GM12875 (cell line): ENCODE measurements around the gene THRSP.

Source experiments
- H3K4me3 ChIP-seq: one replicate; pipeline ENCODE4 v1.5.1; 2011; ENCODE audit warnings: low read depth, low read length, control low read depth
- TF ChIP-seq, protein P1 (sequence below): IDR thresholded peaks from 2 replicates; pipeline ENCODE4 v1.5.1; 2011; ENCODE audit warnings: low read depth, mild to moderate bottlenecking, control low read depth, inconsistent platforms, low read length, moderate library complexity, borderline replicate concordance; ENCODE audit not compliant: insufficient read depth

THRSP gene

DNA sequence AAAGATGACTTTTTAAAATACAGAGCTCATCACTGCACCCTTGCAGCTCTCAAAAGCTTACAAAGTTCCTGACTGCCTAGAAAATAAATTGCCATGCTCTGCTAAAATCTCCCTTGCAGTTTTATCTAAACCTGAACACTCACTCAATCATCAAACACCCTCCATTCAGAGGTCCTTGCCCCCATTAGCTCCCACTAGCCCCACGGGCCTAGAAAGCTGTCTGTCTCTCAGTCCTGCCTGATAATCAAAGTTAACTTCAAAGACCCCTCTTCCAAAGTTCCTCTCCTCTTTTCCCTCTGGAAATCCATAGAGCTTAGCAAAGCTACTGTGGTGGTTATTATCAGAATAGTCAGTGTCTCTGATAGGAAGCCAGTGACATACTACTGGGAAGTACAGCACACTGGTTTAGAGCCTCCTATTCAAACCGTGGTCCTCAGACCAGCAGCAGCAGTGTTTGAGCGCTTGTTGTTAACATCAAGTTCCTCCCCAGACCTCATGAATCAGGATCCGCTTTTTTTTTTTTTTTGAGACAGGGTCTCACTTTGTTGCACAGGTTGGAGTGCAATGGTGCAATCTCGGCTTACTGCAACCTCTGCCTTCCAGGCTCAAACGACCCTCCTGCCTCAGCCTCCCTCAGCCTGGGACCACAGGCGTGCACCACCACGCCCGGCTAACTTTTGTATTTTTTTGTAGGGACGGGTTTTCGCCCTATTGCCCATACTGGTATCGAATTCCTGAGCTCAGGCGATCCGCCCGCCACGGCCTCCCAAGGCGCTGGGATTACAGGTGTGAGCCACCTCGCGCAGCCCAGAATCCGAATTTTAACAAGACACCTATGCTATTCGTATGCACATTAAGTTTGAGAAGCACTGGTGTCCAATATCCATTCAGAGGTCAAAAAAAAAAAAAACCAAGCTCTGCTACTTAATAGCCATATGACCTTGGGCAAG is 14.8 kb downstream of the THRSP start:
- H3K4me3 ChIP-seq: peak overlapping the region; percentile 94
- TF ChIP-seq, protein P1, sequence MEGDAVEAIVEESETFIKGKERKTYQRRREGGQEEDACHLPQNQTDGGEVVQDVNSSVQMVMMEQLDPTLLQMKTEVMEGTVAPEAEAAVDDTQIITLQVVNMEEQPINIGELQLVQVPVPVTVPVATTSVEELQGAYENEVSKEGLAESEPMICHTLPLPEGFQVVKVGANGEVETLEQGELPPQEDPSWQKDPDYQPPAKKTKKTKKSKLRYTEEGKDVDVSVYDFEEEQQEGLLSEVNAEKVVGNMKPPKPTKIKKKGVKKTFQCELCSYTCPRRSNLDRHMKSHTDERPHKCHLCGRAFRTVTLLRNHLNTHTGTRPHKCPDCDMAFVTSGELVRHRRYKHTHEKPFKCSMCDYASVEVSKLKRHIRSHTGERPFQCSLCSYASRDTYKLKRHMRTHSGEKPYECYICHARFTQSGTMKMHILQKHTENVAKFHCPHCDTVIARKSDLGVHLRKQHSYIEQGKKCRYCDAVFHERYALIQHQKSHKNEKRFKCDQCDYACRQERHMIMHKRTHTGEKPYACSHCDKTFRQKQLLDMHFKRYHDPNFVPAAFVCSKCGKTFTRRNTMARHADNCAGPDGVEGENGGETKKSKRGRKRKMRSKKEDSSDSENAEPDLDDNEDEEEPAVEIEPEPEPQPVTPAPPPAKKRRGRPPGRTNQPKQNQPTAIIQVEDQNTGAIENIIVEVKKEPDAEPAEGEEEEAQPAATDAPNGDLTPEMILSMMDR: no peak

DNA sequence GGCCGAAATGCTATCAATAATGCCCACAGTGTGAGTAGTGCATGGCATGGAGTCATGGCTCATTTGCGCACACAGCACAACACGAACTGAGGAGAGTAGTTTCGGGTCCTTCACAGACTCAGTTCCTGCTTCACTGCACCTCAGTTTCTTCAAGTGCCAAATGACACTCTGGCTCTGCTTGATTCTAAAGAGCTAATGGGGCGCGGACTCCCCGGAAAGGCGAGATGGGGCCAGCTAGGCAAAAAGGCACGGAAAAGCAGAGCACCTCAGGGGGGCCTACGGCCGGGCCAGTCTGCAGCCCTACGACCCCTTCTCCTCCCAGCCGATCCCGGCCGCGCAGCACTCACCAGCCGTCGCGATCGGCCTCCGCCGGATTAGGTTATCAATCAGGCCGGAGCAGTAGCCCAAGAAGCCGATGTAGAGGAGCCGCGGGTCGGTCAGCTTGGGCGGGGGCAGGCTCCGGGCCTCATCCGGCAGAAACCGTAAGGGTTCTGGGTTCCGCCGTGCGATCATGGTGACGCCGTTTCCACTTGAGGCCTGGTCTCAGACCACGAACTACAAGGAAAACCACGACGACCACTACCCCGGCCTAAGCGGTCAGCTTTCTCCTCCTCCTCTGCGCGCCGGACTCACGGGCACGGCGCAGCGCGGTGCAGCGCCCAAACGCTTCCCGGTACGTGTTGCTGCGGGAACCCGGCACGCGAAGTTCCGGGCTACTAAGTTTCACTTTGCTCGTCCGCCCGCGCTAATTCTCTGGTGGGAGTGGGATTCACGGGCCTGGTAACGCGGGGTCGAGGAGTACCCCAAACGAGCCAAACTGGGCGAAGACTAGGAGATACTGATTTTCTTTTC is 15.8 kb downstream of the THRSP start, which contains the start of gene NDUFC2:
NDUFC2 (minus strand) TSS at position 631 of the 852 bp plus-strand sequence; CDS start at position 513, 118 bp downstream.
- TF ChIP-seq, protein P1: no peak
- H3K4me3 ChIP-seq: peak within 1 kb of the TSS; percentile 94

DNA sequence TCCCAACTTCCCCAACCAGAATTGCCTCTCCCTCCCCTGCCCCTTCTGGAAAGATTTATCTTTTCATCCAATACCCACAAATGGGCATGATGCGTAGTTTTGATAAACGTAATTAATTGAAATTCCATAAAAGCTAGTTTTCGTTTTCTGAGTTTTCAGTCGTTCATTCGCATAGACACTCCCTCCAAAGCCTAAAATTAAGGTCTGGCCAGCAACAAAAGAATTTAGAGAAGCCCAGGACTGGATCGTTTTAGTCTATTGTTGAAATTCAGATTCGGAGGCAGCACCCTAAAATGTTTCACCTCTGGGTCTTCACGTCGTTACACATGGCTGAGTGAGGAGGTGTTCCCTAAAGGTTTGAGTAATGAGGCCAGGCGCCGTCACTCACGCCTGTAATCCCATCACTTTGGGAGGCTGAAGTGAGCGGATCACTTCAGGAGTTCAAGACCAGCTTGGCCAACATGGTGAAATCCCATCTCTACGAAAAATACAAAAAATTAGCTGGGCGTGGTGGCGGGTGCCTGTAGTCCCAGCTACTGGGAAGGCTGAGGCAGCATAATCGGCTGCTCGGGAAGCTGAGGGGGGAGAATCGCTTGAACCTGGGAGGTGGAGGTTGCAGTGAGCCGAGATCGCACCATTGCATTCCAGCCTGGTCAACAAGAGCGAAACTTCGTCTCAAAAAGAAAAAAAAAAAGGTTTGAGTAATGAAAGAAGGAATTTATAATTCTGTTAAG is 16.6 kb downstream of the THRSP start:
- H3K4me3 ChIP-seq: peak overlapping the region; percentile 94
- TF ChIP-seq, protein P1: no peak

DNA sequence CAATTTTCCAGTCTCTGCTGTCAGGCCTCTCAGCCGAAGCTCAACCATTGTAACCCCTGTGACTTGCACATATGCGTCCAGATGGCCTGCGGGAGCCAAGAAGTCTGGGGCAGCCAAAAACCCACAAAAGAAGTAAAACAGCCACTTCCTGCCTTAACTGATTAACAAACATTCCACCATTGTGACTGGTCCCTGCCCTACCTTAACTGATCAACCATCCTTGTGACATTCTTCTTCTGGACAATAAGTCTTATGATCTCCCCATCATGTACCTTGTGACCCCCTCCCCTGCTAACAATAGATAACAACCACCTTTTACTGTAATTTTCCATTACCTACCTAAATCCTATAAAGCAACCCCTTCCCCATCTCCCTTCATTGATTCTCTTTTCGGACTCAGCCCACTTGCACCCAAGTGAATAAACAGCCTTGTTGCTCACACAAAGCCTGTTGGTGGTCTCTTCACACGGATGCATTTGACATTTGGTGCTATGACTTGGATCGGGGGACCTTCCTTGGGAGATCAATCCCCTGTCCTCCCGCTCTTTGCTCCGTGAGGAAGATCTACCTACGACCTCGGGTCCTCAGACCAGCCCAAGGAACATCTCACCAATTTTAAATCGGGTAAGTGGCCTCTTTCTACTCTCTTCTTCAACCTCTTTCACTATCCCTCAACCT is 17.3 kb downstream of the THRSP start:
- TF ChIP-seq, protein P1: no peak
- H3K4me3 ChIP-seq: no peak overlapping the region

DNA sequence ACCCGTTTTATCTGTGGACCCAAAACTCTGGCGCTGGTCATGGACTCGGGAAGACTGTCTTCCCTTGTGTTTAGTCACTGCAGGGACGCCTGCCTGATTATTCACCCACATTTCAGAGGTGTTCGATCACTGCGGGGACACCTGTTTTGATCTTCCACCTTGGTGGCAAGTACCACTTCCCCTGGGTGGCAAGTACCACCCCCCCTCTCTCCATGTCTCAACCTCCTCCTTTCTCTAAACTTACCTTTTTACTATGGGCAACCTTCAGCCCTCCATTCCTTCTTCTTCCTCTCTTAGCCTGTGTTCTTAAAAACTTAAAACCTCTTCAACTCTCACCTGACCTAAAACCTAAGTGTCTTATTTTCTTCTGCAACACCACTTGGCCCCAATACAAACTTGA is 17.9 kb downstream of the THRSP start:
- TF ChIP-seq, protein P1: no peak
- no peak overlapping the region for H3K4me3 ChIP-seq

DNA sequence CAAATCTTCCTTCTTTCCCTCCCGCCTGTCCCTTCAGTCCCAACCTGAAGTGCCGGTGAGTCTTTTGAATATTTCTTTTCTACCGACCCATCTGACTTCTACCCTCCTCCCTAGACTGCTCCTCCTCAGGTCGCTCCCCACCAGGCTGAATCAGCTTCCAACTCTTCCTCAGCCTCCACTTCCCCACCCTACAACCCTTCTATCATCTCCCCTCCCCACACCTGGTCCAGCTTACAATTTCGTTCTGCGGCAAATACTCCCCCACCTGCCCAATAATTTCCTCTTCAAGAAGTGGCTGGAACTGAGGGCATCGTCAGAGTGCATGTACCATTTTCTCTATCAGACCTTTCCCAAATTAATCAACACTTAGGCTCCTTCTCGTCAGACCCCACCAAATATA is 18.5 kb downstream of the THRSP start:
- TF ChIP-seq, protein P1: no peak
- H3K4me3 ChIP-seq: no peak overlapping the region
